Suprapubic skin (tissue), 4 donors: ENCODE data around the gene SDHB. TPM values are rescaled to one million over a fixed set of nuclear protein-coding genes. Genes with fewer than 3 reads are reported as not detected.

Experiments used
- DNase-seq, 2 donors: peaks; one replicate each; pipeline ENCODE4 v3.0.0-alpha.2; 2019; ENCODE audit warnings: low spot score in 2 of 2
- H3K27ac ChIP-seq: fragments of 200-600 bp; sonication (generic); one replicate; pipeline ENCODE4 v1.5.1; 2019
- H3K27me3 ChIP-seq: fragments of 200-600 bp; sonication (generic); one replicate; pipeline ENCODE4 v1.5.1; 2019
- H3K36me3 ChIP-seq: fragments of 200-600 bp; sonication (generic); one replicate; pipeline ENCODE4 v1.5.1; 2019
- H3K4me1 ChIP-seq: fragments of 200-600 bp; sonication (generic); one replicate; pipeline ENCODE4 v1.5.1; 2019
- H3K4me3 ChIP-seq: fragments of 200-600 bp; sonication (generic); one replicate; pipeline ENCODE4 v1.5.1; 2019; ENCODE audit warnings: mild to moderate bottlenecking
- H3K9me3 ChIP-seq: fragments of 200-600 bp; sonication (generic); one replicate; pipeline ENCODE4 v1.5.1; 2019
- EP300 ChIP-seq: sonication (generic); formaldehyde crosslinking; IDR thresholded peaks from one replicate; pipeline ENCODE4 v1.6.1; 2017; ENCODE audit warnings: antibody characterized with exemption
- POLR2A ChIP-seq, 2 donors: fragments of 450-650 bp; IDR thresholded peaks; one replicate each; pipeline ENCODE4 v1.6.1; 2017; ENCODE audit warnings: antibody characterized with exemption in 2 of 2, mild to moderate bottlenecking in 2 of 2, moderate library complexity in 2 of 2
- POLR2AphosphoS5 ChIP-seq, 3 donors: sonication (generic); formaldehyde crosslinking; IDR thresholded peaks; one replicate each; pipeline ENCODE4 v1.6.1; 2017; ENCODE audit warnings: antibody characterized with exemption in 3 of 3
- WGBS: methylation state at CpG from one replicate; pipeline ENCODE4 v1.1.5; 2018; 5-methylcytosine and 5-hydroxymethylcytosine counted together
- total RNA-seq, 4 donors: library from RNA; depleted of rRNA; stranded (reverse); fragments of >200 nt; gene quantifications; one replicate each; pipeline ENCODE4 v1.1.0, GENCODE V29; 2016
- TF ChIP-seq, protein P1 (sequence below), 2 donors: fragments of 200-600 bp in 1 of 2; fragments of 450-650 bp in 1 of 2; sonication (generic) in 1 of 2; IDR thresholded peaks; one replicate each; pipeline ENCODE4 v1.5.1; 2016 to 2019; ENCODE audit warnings: antibody characterized with exemption in 2 of 2, mild to moderate bottlenecking in 1 of 2, moderate library complexity in 1 of 2

Gene SDHB
- total RNA-seq, 4 donors from 2014 or later: 69.0 to 98.3 (median 90.5) TPM

DNA sequence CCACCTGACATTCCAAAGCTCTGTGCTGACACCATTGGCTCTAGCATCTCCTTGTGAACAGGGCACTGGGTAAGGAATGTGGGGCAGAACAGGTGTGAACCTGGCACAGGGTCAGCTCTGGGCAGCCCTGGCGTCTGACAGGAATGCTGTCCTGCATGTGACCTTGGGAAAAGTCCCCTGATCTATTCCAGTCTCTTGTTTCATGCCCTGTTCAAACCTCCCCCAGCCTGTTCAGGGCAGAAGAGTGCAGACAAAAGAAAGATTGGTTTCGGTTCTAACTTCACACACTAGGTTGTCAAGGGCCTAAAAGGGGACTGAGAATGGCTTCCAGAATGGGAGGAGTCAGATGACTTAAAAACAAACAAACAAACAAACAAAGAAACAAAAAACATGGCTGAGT, 27.6 kb upstream of the SDHB start:
- TF ChIP-seq POLR2AphosphoS5 (IDR thresholded peaks at IDR 0.05) (no peak), POLR2A (IDR thresholded peaks at IDR 0.05) (no peak), EP300 (no peak)
- TF ChIP-seq, protein P1, sequence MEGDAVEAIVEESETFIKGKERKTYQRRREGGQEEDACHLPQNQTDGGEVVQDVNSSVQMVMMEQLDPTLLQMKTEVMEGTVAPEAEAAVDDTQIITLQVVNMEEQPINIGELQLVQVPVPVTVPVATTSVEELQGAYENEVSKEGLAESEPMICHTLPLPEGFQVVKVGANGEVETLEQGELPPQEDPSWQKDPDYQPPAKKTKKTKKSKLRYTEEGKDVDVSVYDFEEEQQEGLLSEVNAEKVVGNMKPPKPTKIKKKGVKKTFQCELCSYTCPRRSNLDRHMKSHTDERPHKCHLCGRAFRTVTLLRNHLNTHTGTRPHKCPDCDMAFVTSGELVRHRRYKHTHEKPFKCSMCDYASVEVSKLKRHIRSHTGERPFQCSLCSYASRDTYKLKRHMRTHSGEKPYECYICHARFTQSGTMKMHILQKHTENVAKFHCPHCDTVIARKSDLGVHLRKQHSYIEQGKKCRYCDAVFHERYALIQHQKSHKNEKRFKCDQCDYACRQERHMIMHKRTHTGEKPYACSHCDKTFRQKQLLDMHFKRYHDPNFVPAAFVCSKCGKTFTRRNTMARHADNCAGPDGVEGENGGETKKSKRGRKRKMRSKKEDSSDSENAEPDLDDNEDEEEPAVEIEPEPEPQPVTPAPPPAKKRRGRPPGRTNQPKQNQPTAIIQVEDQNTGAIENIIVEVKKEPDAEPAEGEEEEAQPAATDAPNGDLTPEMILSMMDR (IDR thresholded peaks at IDR 0.05): no peak
- no peaks in the 10 kb centered on the region for H3K36me3 ChIP-seq
- H3K27ac ChIP-seq: no peak overlapping the region
- H3K4me1 ChIP-seq: no peaks in the 10 kb centered on the region
- no peaks in the 10 kb centered on the region for H3K27me3 ChIP-seq
- DNase-seq: no peak
- WGBS: 47% methylated on average over 2 of the region's 2 CpGs
- H3K9me3 ChIP-seq: no peaks in the 10 kb centered on the region
- H3K4me3 ChIP-seq: no peak overlapping the region

DNA sequence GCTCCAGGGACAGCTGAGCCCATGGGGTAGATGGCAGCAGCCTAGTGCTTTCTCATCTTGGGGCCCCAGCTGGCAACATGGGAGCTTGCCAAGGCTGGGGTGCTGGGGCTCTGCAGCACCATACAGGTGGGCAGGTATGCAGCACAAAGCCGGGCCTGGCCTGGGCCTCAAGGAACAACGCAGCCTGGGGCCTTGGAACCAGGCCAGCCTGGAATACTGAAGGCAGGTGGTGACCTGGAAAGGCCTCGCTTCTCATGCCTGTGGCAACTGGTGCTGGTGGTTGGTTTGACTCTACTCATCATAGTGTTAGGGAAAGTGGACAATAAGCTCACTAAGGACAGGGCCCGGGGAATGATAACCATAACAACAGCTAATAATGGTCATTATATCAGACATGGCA, 27.0 kb upstream of the SDHB start:
- H3K4me3 ChIP-seq: no peak overlapping the region
- no peaks in the 10 kb centered on the region for H3K27me3 ChIP-seq
- DNase-seq: no peak
- no peaks in the 10 kb centered on the region for H3K36me3 ChIP-seq
- 56% methylated on average over 4 of the region's 4 CpGs for WGBS
- H3K9me3 ChIP-seq: no peaks in the 10 kb centered on the region
- no peak overlapping the region for H3K27ac ChIP-seq
- H3K4me1 ChIP-seq: no peaks in the 10 kb centered on the region
- no peak for TF ChIP-seq EP300
- no peak for TF ChIP-seq POLR2AphosphoS5 (IDR thresholded peaks at IDR 0.05)
- TF ChIP-seq, protein P1 (IDR thresholded peaks at IDR 0.05): no peak
- TF ChIP-seq POLR2A (IDR thresholded peaks at IDR 0.05): no peak

DNA sequence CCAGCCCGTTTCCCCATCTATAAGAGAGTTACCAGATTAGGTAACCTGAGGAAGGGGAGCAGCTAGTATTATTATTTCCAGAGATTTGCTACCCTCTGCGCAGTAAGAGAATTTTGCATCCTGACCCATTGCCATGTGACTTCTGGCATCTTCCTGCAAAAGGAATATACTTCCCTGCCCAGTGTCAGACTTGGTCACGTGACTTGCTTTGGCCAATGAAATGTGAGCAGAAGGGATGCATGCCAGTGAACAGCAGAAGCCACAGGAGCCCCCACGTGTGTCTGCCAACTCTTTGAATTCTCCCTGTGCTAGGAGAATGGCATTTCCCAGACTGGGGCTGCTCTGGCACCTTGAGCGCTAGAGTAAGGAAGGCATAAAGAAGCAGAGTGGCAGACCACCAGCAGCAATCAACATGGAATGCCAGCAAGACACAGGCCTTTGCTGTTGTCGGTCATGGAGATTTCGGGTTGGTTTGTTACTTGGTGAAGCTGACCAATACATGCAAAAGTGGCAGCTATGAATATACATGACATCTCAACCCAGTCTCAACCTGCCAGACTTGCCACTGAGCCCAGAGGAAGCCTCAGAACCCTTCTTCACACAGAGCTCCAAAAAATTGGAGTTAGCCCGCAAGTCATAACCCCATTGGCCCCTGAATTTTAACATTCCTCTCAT, 26.4 kb upstream of the SDHB start:
- no peaks in the 10 kb centered on the region for H3K4me1 ChIP-seq
- no peak overlapping the region for H3K4me3 ChIP-seq
- TF ChIP-seq, protein P1 (IDR thresholded peaks at IDR 0.05): no peak
- TF ChIP-seq POLR2A (IDR thresholded peaks at IDR 0.05) (no peak), EP300 (no peak), POLR2AphosphoS5 (IDR thresholded peaks at IDR 0.05) (no peak)
- H3K9me3 ChIP-seq: no peaks in the 10 kb centered on the region
- no peaks in the 10 kb centered on the region for H3K27me3 ChIP-seq
- no peak overlapping the region for H3K27ac ChIP-seq
- H3K36me3 ChIP-seq: no peaks in the 10 kb centered on the region
- no peak for DNase-seq
- 84% methylated on average over 8 of the region's 8 CpGs for WGBS

DNA sequence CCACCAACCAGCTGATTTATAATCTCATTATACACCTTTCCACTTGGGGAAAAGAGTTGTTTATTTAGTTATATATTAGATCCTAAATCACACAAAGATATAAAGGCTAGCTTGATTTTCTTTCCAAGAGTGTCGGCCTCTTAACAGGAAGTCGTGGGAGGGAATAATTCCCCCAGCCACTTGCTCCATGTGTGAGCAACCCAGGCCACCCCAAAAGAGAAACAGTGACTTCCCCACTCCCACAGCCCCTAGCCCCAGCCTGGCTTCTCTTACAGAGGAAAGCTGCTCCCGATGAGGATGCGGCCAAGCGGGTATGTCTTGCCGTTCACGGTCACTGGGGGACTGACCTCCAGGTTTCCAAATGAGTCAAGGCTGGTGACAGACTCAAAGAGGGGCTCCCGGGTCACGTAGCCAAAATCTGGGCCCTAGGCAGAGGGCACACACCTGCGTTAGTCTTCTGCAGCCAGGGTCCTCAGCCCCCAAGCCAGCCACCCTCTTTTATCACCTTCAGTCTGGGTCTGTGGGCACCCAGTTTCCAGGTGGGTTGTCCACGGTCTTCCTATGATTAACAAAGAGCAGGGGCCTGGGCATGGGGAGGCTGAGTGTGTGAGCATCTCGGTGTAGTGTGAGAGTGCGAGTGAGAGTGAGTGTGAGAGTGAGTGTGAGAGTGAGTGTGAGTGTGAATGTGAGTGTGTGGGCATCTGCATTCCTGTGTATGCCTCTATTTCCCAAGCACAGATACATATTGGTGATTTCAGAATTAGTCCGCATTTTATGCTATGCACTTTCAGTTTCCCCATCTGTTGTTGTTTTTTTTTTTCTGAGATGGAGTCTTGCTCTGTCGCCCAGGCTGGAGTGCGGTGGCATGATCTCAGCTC, 25.4 kb upstream of the SDHB start:
- H3K27ac ChIP-seq: no peak overlapping the region
- no peak overlapping the region for H3K4me3 ChIP-seq
- WGBS: 91% methylated on average over 14 of the region's 16 CpGs
- H3K27me3 ChIP-seq: no peaks in the 10 kb centered on the region
- TF ChIP-seq EP300 (no peak), POLR2A (IDR thresholded peaks at IDR 0.05) (no peak), POLR2AphosphoS5 (IDR thresholded peaks at IDR 0.05) (no peak)
- TF ChIP-seq, protein P1 (IDR thresholded peaks at IDR 0.05): no peak
- DNase-seq: no peak
- H3K4me1 ChIP-seq: no peaks in the 10 kb centered on the region
- no peaks in the 10 kb centered on the region for H3K36me3 ChIP-seq
- no peaks in the 10 kb centered on the region for H3K9me3 ChIP-seq
